ENCODE results near the gene SKOR2. TPM values are rescaled to one million over a fixed set of nuclear protein-coding genes. Genes with fewer than 3 reads are reported as not detected.

SKOR2 gene, protein sequence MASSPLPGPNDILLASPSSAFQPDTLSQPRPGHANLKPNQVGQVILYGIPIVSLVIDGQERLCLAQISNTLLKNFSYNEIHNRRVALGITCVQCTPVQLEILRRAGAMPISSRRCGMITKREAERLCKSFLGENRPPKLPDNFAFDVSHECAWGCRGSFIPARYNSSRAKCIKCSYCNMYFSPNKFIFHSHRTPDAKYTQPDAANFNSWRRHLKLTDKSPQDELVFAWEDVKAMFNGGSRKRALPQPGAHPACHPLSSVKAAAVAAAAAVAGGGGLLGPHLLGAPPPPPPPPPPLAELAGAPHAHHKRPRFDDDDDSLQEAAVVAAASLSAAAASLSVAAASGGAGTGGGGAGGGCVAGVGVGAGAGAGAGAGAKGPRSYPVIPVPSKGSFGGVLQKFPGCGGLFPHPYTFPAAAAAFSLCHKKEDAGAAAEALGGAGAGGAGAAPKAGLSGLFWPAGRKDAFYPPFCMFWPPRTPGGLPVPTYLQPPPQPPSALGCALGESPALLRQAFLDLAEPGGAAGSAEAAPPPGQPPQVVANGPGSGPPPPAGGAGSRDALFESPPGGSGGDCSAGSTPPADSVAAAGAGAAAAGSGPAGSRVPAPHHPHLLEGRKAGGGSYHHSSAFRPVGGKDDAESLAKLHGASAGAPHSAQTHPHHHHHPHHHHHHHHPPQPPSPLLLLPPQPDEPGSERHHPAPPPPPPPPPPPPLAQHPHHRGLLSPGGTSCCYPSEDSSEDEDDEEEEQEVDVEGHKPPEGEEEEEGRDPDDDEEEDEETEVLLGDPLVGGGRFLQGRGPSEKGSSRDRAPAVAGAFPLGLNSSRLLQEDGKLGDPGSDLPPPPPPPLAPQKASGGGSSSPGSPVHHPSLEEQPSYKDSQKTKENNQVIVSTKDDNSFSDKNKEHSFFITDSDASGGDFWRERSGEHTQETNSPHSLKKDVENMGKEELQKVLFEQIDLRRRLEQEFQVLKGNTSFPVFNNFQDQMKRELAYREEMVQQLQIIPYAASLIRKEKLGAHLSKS
- total RNA-seq: not detected

GRCh38 chr18:47251289-47252120 lies at the start of gene SKOR2:
Gene SKOR2 (minus strand): TSS chr18:47251660. CDS start chr18:47249183, 2,477 bp downstream.
- DNase-seq: no peak

DNA sequence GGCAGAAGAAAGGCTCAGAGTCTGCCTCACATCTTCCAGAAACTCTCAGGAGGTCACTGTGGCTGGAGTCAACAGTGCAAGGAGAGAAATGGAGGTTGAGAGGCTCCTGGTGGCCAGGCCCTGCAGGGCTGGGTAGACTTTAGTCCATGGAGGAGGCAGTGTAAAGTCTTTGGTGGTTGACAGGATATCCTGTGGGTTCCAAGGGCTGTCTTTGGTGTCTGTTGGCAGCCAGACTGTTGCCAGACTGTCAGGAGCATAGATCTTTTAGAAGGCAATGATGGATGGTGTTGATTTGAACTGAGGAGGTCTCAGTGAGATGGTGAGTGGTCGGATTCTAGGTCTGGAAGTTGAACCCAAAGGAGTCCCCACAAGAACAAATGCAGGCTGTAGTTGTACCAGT lies 45.0 kb upstream of the SKOR2 start:
- no peak for DNase-seq

DNA sequence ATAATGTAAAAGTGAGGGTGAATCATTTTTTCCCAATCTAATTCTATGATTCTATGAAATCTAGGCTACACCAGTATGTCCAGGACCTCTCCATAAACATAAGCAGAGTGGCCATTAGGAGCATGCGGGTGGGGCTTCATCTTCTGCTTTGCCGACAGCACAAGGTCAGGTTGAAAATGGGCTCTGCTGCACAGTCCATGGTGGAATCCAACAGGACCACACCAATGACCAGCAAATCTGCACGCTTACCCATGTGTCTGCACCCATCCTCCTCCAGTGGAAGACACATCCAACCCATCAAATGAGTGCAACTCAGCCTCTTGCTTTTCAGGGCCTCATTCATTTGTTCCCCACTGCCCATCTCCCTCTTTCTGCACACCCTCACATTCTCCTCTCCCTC lies 43.3 kb upstream of the SKOR2 start:
- DNase-seq: no peak

GRCh38 chr18:47288741-47289140 lies 37.3 kb upstream of the SKOR2 start:
- no peak for DNase-seq

GRCh38 chr18:47287911-47288585 lies 36.6 kb upstream of the SKOR2 start:
- DNase-seq: no peak

DNA sequence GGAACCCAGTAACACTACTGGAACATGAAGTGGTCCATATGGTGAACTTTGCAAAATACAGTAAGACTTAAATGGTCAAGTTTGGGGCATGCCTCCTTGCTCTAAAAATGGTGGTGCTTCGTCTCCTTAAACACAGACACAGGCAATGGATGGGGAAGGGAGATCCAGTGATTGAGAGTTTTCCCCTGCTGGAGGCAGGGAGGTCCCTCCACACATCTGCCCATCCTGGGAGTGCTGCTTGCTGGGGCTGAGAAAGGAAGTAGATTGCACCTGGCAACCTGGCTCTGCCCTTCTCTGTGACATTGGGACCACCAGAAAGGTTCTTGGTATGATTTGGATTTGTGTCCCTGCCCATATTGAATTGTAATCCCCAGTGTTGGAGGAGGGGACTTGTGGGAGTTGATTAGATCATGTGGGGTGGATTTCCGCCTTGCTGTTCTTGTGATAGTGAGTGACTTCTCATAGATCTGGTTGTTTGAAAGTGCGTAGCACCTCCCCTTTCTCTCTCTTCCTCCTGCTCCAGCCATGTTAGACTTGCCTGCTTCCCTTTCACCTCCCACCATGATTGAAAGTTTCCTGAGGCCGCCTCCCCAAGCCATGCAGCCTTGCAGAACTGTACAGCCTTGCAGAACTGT lies 35.4 kb upstream of the SKOR2 start:
- no peak for DNase-seq

GRCh38 chr18:47285456-47285855 lies 34.0 kb upstream of the SKOR2 start:
- DNase-seq: no peak

DNA sequence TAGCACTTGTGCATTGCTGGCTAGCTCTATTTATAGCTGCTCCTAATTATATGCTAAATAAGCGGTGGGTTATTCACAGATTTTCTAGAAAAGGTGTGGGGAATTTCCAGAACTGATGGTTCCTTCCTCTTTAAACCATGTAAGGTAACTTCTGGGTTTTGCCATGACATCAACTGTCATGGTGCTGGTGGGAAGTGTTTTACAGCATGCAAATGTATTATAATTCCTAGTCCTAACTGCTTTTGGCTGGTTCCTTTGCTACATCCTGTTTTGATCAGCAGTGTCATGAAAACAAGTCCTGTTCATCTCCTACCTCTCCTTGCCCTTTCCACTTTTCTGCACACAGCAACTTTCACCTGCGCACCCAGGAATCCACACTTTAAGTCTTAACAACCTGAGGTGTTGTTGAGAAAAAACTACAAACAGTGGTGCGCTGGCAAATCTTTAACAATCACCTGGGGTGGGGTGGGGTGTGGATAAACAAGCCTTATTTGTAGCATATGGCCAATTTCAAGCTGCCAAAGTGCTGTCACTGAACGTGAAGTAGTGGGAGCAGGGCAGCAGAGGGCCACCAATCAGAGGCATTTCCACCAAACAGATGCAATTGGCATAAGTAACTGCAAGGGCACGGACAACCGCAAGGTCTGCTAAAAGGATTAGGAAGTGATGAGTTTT lies 33.4 kb upstream of the SKOR2 start:
- DNase-seq: no peak

GRCh38 chr18:47283476-47283875 lies 32.0 kb upstream of the SKOR2 start:
- DNase-seq: no peak

DNA sequence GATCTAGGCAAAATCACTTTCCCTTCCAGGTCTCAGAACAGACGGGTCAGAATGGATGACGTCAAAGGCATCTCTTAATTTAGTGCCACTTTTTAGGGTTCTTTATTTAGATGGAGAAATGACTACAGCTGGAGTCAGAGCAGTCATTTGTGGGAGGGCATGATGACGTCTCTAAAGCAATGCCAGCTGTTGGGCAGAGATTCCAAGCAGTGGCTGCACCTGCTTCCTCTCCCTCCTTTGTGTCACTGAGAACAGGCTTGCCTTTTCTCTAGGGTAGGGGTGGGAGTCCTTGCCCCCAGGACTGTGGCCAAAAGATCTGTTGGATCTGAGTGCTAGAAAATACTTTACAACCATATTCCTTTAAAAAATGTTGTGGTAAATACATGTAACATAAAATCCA lies 28.7 kb upstream of the SKOR2 start:
- DNase-seq: no peak

- DNase-seq: no peak
Observed at GRCh38 chr18:47274961-47275360, 23.5 kb upstream of the SKOR2 start.

- no peak for DNase-seq
Observed at GRCh38 chr18:47265197-47265596, 13.7 kb upstream of the SKOR2 start.

DNA sequence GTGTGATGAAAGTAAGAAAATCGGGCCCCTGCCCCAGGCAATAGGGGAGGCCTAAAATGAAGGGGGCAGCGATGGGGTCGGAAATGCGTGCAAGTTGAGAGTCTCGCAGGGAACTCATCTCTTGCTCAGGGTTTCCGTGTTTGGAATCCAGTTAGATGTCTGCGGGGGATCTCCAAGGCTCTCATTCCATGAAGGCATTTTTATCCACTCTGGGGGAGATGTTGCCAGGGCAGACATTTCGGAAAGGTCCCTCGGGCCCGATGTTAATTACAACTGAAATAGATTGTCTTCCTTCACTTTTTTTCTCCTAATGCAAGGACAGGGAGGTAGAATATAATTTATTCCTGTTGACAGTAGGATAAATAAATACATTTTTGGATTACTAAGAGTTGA lies 12.8 kb upstream of the SKOR2 start:
- no peak for DNase-seq

DNA sequence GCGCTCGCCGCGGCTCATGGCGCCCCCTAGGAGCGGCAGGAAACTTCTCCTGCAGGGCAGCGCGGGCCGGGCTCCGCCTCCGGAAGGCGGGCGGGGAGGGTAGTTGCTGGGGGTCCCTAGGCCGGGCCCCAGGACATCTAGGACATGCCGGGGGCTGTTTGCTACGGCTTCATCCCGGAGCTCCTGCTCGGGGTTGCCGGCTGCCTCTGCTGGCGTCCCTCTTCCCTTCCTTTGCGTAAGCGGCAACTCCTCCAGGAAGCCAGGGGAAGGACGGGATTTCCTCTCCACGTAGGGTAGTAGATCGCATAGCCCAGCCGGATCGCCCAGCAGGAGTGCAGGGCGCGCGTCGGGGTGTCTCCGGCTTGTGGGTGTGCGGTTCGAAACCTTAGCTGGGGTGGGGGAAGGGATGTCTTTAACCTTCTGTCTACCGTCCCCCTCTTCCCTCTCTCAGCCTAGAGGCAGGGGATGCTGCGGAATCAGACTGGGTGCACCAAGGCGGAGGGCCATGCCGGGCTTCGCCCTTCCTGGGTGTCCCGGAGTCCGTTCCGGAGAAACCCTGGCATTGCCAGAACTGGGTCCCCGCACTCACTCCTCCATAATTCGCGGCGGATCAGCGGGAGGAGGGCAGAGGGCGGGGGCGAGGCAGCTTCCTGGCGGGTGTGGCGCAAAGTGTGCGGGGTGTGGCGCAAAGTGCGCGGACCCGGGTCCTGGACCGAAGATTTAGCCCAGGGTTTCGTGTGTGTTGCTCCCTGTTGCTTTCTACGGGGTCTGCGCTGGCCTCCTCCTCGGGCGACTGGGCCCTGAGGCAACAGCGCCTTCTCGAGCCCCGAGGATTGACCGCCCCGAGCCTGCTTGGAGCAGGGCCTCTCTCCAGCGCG lies 12.2 kb upstream of the SKOR2 start:
- DNase-seq: no peak

DNA sequence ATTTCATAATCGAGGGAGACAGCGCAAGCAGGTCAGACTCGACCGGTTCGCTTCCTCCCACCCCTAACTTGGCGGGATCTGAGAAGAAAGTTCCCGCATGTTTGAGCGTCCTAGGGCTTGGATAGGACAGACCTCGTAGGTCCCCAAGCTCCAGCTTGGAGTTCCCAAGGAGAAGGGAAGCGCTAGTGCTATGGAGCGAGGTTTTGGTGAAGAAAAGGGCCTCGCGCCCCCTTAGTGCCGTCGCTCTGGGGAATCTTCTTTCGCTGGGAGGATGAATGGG lies 11.6 kb upstream of the SKOR2 start:
- no peak for DNase-seq

DNA sequence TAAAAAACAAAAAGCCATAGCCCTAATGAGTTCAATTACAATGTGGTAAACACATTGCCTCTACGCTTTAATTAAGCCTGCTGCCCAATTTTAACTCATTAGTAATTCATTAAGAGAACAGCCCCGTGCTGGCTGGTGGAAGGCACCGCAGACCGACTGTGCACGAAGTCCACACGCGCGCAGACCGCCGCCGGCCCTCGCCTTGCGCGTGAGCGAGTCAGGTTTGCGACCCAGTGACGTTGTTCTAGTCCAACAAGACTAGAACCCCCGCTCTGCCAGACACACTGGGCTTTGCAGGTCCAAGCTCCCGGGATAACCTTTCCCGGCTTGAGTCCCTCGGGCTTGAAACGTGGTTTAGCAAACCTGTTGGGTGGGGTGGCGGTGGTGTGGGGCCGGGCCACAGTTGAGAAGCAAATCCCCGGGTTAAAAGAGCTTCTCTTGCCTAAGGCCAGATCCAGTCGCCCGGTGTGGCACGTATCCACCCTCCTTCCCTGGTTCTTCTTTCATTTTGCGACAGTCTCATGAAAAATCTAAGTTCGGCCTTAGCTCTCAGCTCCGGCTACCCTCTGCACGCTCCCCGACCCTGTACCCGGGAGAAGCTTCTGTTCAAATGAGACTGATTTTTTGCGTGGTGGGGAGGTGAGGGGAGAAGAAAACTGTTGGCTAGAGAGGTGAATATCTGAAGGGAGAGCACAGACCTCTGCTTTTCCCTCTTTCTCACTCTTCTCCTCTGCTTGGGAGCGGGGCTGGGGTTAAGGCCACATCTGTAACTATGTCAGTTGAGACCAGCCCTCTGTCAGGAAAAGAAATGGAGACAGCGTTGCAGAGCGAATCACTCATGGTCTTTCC lies 11.1 kb upstream of the SKOR2 start:
- DNase-seq: no peak

DNA sequence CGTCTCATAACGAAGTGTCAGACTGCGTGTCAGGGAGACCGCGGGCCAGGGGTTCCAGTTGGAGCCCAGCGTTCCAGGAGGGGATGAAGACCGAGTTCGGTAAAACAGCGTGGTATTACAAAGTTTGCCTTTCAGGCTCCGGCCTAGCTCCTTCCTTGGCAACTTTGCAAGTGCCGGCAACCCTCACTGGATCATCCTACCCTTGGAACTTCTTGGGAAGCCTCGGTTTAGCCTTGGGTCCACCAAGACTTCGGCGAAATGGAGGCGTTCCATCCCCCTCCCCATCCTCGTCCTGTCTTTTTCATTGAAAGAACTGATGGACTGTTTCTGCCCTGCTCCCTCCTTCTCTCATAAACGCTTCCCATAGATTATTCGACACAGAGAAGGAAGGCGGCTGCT lies 10.4 kb upstream of the SKOR2 start:
- no peak for DNase-seq

GRCh38 chr18:47260924-47261701 lies 9.7 kb upstream of the SKOR2 start:
- no peak for DNase-seq

Data from occipital lobe (tissue), 2 donors.